Mesendoderm (in vitro differentiated cells): Measurements from ENCODE around the gene MARCHF11.

Experiments
- DNase-seq: peaks from one replicate; pipeline ENCODE4 v3.0.0; 2013
- H2AK5ac ChIP-seq: 2 replicates; pipeline ENCODE4 v1.6.1; 2013; ENCODE audit warnings: low read length, inconsistent platforms
- H2BK120ac ChIP-seq: 2 replicates; pipeline ENCODE4 v1.6.1; 2013; ENCODE audit warnings: low read depth, mild to moderate bottlenecking, low read length, moderate library complexity, mixed read lengths
- H2BK15ac ChIP-seq: replicated peaks from 2 replicates; pipeline ENCODE4 v1.6.1; 2013; ENCODE audit warnings: low read depth, mild to moderate bottlenecking, moderate library complexity
- H2BK5ac ChIP-seq: 2 replicates; pipeline ENCODE4 v1.6.1; 2013; ENCODE audit warnings: low read length, inconsistent platforms
- H3K18ac ChIP-seq: 2 replicates; pipeline ENCODE4 v1.6.1; 2013; ENCODE audit warnings: mild to moderate bottlenecking, low read length, mixed read lengths
- H3K23ac ChIP-seq: one replicate; pipeline ENCODE4 v1.6.1; 2013; ENCODE audit warnings: low read length
- H3K27ac ChIP-seq: 2 replicates; pipeline ENCODE4 v1.5.1; 2013; ENCODE audit warnings: low read depth, mild to moderate bottlenecking, inconsistent platforms, low read length, moderate library complexity
- H3K27me3 ChIP-seq: 2 replicates; pipeline ENCODE4 v1.6.1; 2013; ENCODE audit warnings: low read length, control low read depth, mild to moderate bottlenecking, inconsistent platforms; ENCODE audit not compliant: insufficient read depth, poor library complexity
- H3K36me3 ChIP-seq: 2 replicates; pipeline ENCODE4 v1.6.1; 2013; ENCODE audit warnings: low read length, inconsistent platforms; ENCODE audit not compliant: control insufficient read depth, insufficient read depth
- H3K4ac ChIP-seq: one replicate; pipeline ENCODE4 v1.6.1; 2013; ENCODE audit warnings: low read depth, mild to moderate bottlenecking, low read length, moderate library complexity
- H3K4me1 ChIP-seq: 2 replicates; pipeline ENCODE4 v1.6.1; 2013; ENCODE audit warnings: low read depth, low read length, inconsistent platforms; ENCODE audit not compliant: control insufficient read depth
- H3K4me2 ChIP-seq: 2 replicates; pipeline ENCODE4 v1.6.1; 2013; ENCODE audit warnings: low read length
- H3K4me3 ChIP-seq: 2 replicates; pipeline ENCODE4 v1.5.1; 2013; ENCODE audit warnings: mild to moderate bottlenecking, low read length
- H3K56ac ChIP-seq: one replicate; pipeline ENCODE4 v1.6.1; 2013; ENCODE audit warnings: low read length
- H3K79me1 ChIP-seq: 2 replicates; pipeline ENCODE4 v1.6.1; 2013; ENCODE audit warnings: low read length, inconsistent platforms
- H3K79me2 ChIP-seq: 2 replicates; pipeline ENCODE4 v1.6.1; 2013; ENCODE audit warnings: mild to moderate bottlenecking, low read length; ENCODE audit not compliant: control insufficient read depth, insufficient read depth
- H3K9ac ChIP-seq: 2 replicates; pipeline ENCODE4 v1.6.1; 2013; ENCODE audit warnings: low read length, inconsistent platforms
- H4K5ac ChIP-seq: one replicate; pipeline ENCODE4 v1.6.1; 2013; ENCODE audit warnings: low read length
- H4K8ac ChIP-seq: one replicate; pipeline ENCODE4 v1.6.1; 2013; ENCODE audit warnings: low read depth, mild to moderate bottlenecking, control low read depth, low read length, moderate library complexity
- WGBS: extraction: QIAGEN DNeasy Blood & Tissue Kit; methylation state at CpG from one replicate; pipeline ENCODE4 v1.1.7; 2013; ENCODE audit warnings: low lambda C conversion rate, missing lambda C conversion rate; ENCODE audit not compliant: insufficient coverage; ENCODE audit errors: extremely low coverage; 5-methylcytosine and 5-hydroxymethylcytosine counted together

MARCHF11 gene

GRCh38 chr5:16152601-16153568 is 26.7 kb downstream of the MARCHF11 start:
- no peak overlapping the region for H3K23ac ChIP-seq
- no peak overlapping the region for H2AK5ac ChIP-seq
- no peaks in the 10 kb centered on the region for H3K4me1 ChIP-seq
- no peak overlapping the region for H4K5ac ChIP-seq
- WGBS = no CpG with 5 or more reads among the region's 3 CpGs
- no peak overlapping the region for H4K8ac ChIP-seq
- H3K4me3 ChIP-seq = no peak overlapping the region
- no peaks in the 10 kb centered on the region for H3K79me1 ChIP-seq
- H3K36me3 ChIP-seq = no peaks in the 10 kb centered on the region
- H3K18ac ChIP-seq = no peak overlapping the region
- no peak overlapping the region for H3K9ac ChIP-seq
- H2BK5ac ChIP-seq = no peak overlapping the region
- no peaks in the 10 kb centered on the region for H3K27me3 ChIP-seq
- no peak overlapping the region for H3K4ac ChIP-seq
- H3K27ac ChIP-seq = no peak overlapping the region
- no peak overlapping the region for H2BK120ac ChIP-seq
- peak; percentile 3 for DNase-seq
- no peak overlapping the region for H3K56ac ChIP-seq
- no peaks in the 10 kb centered on the region for H3K79me2 ChIP-seq
- no peak overlapping the region for H3K4me2 ChIP-seq
- H2BK15ac ChIP-seq = no peak overlapping the region

GRCh38 chr5:16149621-16150020 is 30.0 kb downstream of the MARCHF11 start:
- H3K79me1 ChIP-seq = no peaks in the 10 kb centered on the region
- H4K5ac ChIP-seq = no peak overlapping the region
- H2BK15ac ChIP-seq = no peak overlapping the region
- H3K4me3 ChIP-seq = no peak overlapping the region
- no peak overlapping the region for H3K27ac ChIP-seq
- H2AK5ac ChIP-seq = no peak overlapping the region
- H3K23ac ChIP-seq = no peak overlapping the region
- no peak overlapping the region for H3K18ac ChIP-seq
- H3K56ac ChIP-seq = no peak overlapping the region
- H3K4me1 ChIP-seq = no peaks in the 10 kb centered on the region
- H3K79me2 ChIP-seq = no peaks in the 10 kb centered on the region
- no peak overlapping the region for H2BK120ac ChIP-seq
- no peaks in the 10 kb centered on the region for H3K27me3 ChIP-seq
- H3K4me2 ChIP-seq = no peak overlapping the region
- WGBS = no CpG with 5 or more reads among the region's 3 CpGs
- DNase-seq = no peak
- no peak overlapping the region for H3K4ac ChIP-seq
- H4K8ac ChIP-seq = no peak overlapping the region
- no peak overlapping the region for H3K9ac ChIP-seq
- H2BK5ac ChIP-seq = no peak overlapping the region
- no peaks in the 10 kb centered on the region for H3K36me3 ChIP-seq

- H3K36me3 ChIP-seq = no peaks in the 10 kb centered on the region
- H3K56ac ChIP-seq = no peak overlapping the region
- no peak overlapping the region for H2BK5ac ChIP-seq
- no peak overlapping the region for H2AK5ac ChIP-seq
- H3K9ac ChIP-seq = no peak overlapping the region
- no peak overlapping the region for H3K4me3 ChIP-seq
- no peak overlapping the region for H4K8ac ChIP-seq
- no peaks in the 10 kb centered on the region for H3K27me3 ChIP-seq
- no peak overlapping the region for H3K27ac ChIP-seq
- WGBS = no CpG with 5 or more reads among the region's 7 CpGs
- H3K18ac ChIP-seq = no peak overlapping the region
- H3K4me2 ChIP-seq = no peak overlapping the region
- no peaks in the 10 kb centered on the region for H3K79me2 ChIP-seq
- no peak for DNase-seq
- no peak overlapping the region for H2BK120ac ChIP-seq
- H3K79me1 ChIP-seq = no peaks in the 10 kb centered on the region
- no peak overlapping the region for H3K23ac ChIP-seq
- H3K4me1 ChIP-seq = no peaks in the 10 kb centered on the region
- H4K5ac ChIP-seq = no peak overlapping the region
- no peak overlapping the region for H3K4ac ChIP-seq
- no peak overlapping the region for H2BK15ac ChIP-seq
Measured at GRCh38 chr5:16147179-16147900, 32.3 kb downstream of the MARCHF11 start.

GRCh38 chr5:16144416-16144815 is 35.2 kb downstream of the MARCHF11 start:
- H3K36me3 ChIP-seq = no peaks in the 10 kb centered on the region
- WGBS = no CpG with 5 or more reads among the region's 4 CpGs
- H4K5ac ChIP-seq = no peak overlapping the region
- H3K79me1 ChIP-seq = no peaks in the 10 kb centered on the region
- no peak for DNase-seq
- no peaks in the 10 kb centered on the region for H3K27me3 ChIP-seq
- no peak overlapping the region for H3K23ac ChIP-seq
- H3K79me2 ChIP-seq = no peaks in the 10 kb centered on the region
- no peak overlapping the region for H2BK5ac ChIP-seq
- no peak overlapping the region for H3K4me3 ChIP-seq
- H3K4ac ChIP-seq = no peak overlapping the region
- H3K18ac ChIP-seq = no peak overlapping the region
- H3K9ac ChIP-seq = no peak overlapping the region
- H2AK5ac ChIP-seq = no peak overlapping the region
- H3K4me1 ChIP-seq = no peaks in the 10 kb centered on the region
- H4K8ac ChIP-seq = no peak overlapping the region
- H2BK120ac ChIP-seq = no peak overlapping the region
- H3K56ac ChIP-seq = no peak overlapping the region
- H3K4me2 ChIP-seq = no peak overlapping the region
- no peak overlapping the region for H2BK15ac ChIP-seq
- no peak overlapping the region for H3K27ac ChIP-seq

GRCh38 chr5:16143361-16144049 is 36.1 kb downstream of the MARCHF11 start:
- Histone ChIP-seq H4K8ac (no peak overlapping the region), H3K36me3 (no peaks in the 10 kb centered on the region), H3K27me3 (no peaks in the 10 kb centered on the region), H3K4me3 (no peak overlapping the region), H4K5ac (no peak overlapping the region), H3K4me1 (no peaks in the 10 kb centered on the region), H3K56ac (no peak overlapping the region), H2BK15ac (no peak overlapping the region), H3K9ac (no peak overlapping the region), H3K4ac (no peak overlapping the region), H3K79me2 (no peaks in the 10 kb centered on the region), H3K27ac (no peak overlapping the region), H2AK5ac (no peak overlapping the region), H3K23ac (no peak overlapping the region), H2BK5ac (no peak overlapping the region), H3K4me2 (no peak overlapping the region), H3K18ac (no peak overlapping the region), H2BK120ac (no peak overlapping the region), H3K79me1 (no peaks in the 10 kb centered on the region)
- no peak for DNase-seq
- no CpG with 5 or more reads among the region's 5 CpGs for WGBS
